Stomach (tissue), 9 donors: ENCODE data around the gene KDM4E. TPM values are rescaled to one million over a fixed set of nuclear protein-coding genes. Genes with fewer than 3 reads are reported as not detected.
"Not testable (repeated sequence)": the region's sequence is repeated elsewhere in the genome, so short reads cannot be mapped to it uniquely, and the experiment has no call there.

Experiments used
- DNase-seq, 2 donors: peaks; one replicate each; pipeline versions ENCODE4 v3.0.0 to v3.0.0-alpha.2; 2013 to 2019
- H3K27ac ChIP-seq, 5 donors: fragments of 200-600 bp in 4 of 5; sonication (generic) in 4 of 5; one replicate each; pipeline ENCODE4 v1.5.1; 2013 to 2019; ENCODE audit warnings: mild to moderate bottlenecking in 1 of 5, moderate library complexity in 1 of 5
- H3K27me3 ChIP-seq, 3 donors: fragments of 200-600 bp; sonication (generic); one replicate each; pipeline ENCODE4 v1.5.1; 2017 to 2019; ENCODE audit warnings: mixed run types in 1 of 3
- H3K36me3 ChIP-seq, 4 donors: fragments of 200-600 bp; sonication (generic); 1 replicate in 3 of 4; 2 replicates in 1 of 4; pipeline ENCODE4 v1.5.1; 2016 to 2019
- H3K4me1 ChIP-seq, 4 donors: fragments of 200-600 bp; sonication (generic); one replicate each; pipeline ENCODE4 v1.5.1; 2016 to 2019
- H3K4me3 ChIP-seq, 4 donors: fragments of 200-600 bp; sonication (generic) in 3 of 4; one replicate each; pipeline ENCODE4 v1.5.1; 2016 to 2019; ENCODE audit warnings: mild to moderate bottlenecking in 1 of 4
- H3K9me3 ChIP-seq, 4 donors: fragments of 200-600 bp; sonication (generic); one replicate each; pipeline ENCODE4 v1.5.1; 2016 to 2019
- EP300 ChIP-seq: sonication (generic); formaldehyde crosslinking; IDR thresholded peaks from one replicate; pipeline ENCODE4 v1.6.1; 2017; ENCODE audit warnings: antibody characterized with exemption
- POLR2A ChIP-seq, 4 donors: fragments of 450-650 bp; IDR thresholded peaks; one replicate each; pipeline ENCODE4 v1.6.1; 2016; ENCODE audit warnings: antibody characterized with exemption in 4 of 4, control low read depth in 2 of 4, mild to moderate bottlenecking in 1 of 4, moderate library complexity in 1 of 4
- POLR2AphosphoS5 ChIP-seq, 3 donors: sonication (generic); formaldehyde crosslinking; IDR thresholded peaks; one replicate each; pipeline ENCODE4 v1.6.1; 2016; ENCODE audit warnings: antibody characterized with exemption in 3 of 3
- WGBS, 5 donors: extraction: QIAGEN DNeasy Blood & Tissue Kit in 3 of 5; methylation state at CpG; one replicate each; pipeline versions ENCODE4 v1.1.5 to v1.1.7; 2013 to 2018; 5-methylcytosine and 5-hydroxymethylcytosine counted together
- intact Hi-C: fragments of 100-400 bp; cut with DNase I; formaldehyde crosslinking; loops from one replicate; pipeline ENCODE4 v1.15.1; 2023; ENCODE audit warnings: low total_unique reads
- polyA plus RNA-seq, 3 donors: library from polyadenylated mRNA; stranded (reverse); fragments of 200-250 nt; gene quantifications; one replicate each; pipeline ENCODE4 v1.2.3, GENCODE V29; 2013
- total RNA-seq, 5 donors: library from RNA; depleted of rRNA; stranded (reverse); fragments of >200 nt; gene quantifications; one replicate each; pipeline versions ENCODE4 v1.1.0 to v1.2.3, GENCODE V29; 2014 to 2016
- TF ChIP-seq, protein P1 (sequence below), 7 experiments: fragments of 450-650 bp in 4 of 7; fragments of 200-600 bp in 3 of 7; sonication (generic) in 3 of 7; IDR thresholded peaks; one replicate each; pipeline ENCODE4 v1.5.1; 2016 to 2019; ENCODE audit warnings: antibody characterized with exemption in 7 of 7, control low read depth in 2 of 7, mild to moderate bottlenecking in 1 of 7
- donor health status: healthy with polysubstance abuse.
- donor health status: Bipolar disorder and iron deficiency.
- donor health status: healthy.

The KDM4E gene
- total and polyA plus RNA-seq, 8 donors = not detected

DNA sequence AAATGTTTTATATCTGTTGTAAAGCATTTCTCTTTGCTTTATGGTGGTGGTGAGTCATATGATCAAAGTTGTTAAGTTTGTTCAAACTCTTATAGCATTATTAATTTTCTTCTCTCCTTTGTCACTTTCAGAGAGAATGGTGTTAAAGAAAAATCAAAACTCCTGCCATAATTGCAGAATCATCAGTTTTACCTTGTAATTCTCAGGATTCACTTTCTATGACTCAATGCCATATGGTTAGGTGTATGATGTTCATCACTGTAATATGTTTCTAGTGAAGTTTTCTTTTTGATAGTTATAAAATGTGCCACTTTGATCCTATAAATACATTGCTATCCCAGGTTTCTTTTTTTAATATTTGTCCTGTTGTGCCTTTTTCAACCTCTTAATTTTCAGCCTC is 13.7 kb upstream of the KDM4E start:
- H3K27ac ChIP-seq = no peak overlapping the region
- no peaks in the 10 kb centered on the region for H3K4me1 ChIP-seq
- no peak overlapping the region for H3K4me3 ChIP-seq
- no peak for TF ChIP-seq EP300
- H3K27me3 ChIP-seq = peaks cover 0 to 9% (median 0%) of the 10 kb centered on the region in 3 donors
- no peaks in the 10 kb centered on the region for H3K36me3 ChIP-seq
- intact Hi-C loops = no loop called here
- H3K9me3 ChIP-seq = no peaks in the 10 kb centered on the region
- DNase-seq = no peak

- H3K4me3 ChIP-seq = no peak overlapping the region
- TF ChIP-seq POLR2A (IDR thresholded peaks at IDR 0.05) = no peak
- no peak for TF ChIP-seq POLR2AphosphoS5 (IDR thresholded peaks at IDR 0.05)
- TF ChIP-seq, protein P1, sequence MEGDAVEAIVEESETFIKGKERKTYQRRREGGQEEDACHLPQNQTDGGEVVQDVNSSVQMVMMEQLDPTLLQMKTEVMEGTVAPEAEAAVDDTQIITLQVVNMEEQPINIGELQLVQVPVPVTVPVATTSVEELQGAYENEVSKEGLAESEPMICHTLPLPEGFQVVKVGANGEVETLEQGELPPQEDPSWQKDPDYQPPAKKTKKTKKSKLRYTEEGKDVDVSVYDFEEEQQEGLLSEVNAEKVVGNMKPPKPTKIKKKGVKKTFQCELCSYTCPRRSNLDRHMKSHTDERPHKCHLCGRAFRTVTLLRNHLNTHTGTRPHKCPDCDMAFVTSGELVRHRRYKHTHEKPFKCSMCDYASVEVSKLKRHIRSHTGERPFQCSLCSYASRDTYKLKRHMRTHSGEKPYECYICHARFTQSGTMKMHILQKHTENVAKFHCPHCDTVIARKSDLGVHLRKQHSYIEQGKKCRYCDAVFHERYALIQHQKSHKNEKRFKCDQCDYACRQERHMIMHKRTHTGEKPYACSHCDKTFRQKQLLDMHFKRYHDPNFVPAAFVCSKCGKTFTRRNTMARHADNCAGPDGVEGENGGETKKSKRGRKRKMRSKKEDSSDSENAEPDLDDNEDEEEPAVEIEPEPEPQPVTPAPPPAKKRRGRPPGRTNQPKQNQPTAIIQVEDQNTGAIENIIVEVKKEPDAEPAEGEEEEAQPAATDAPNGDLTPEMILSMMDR (IDR thresholded peaks at IDR 0.05) = no peak
- TF ChIP-seq EP300 = no peak
- H3K36me3 ChIP-seq = no peaks in the 10 kb centered on the region
- 84 to 92% (median 90%) methylated on average over 11 to 12 of the region's 12 CpGs for WGBS, 5 donors
- H3K4me1 ChIP-seq = no peaks in the 10 kb centered on the region
- peaks cover 0 to 9% (median 0%) of the 10 kb centered on the region in 3 donors for H3K27me3 ChIP-seq
- no peak overlapping the region for H3K27ac ChIP-seq
- H3K9me3 ChIP-seq = no peaks in the 10 kb centered on the region
- intact Hi-C loops = no loop called here
- no peak for DNase-seq
These were observed 10.8 kb upstream of the KDM4E start for GRCh38 chr11:95014184-95014821.

- no peak for DNase-seq
- Histone ChIP-seq H3K9me3 (no peaks in the 10 kb centered on the region), H3K4me1 (no peaks in the 10 kb centered on the region), H3K27me3 (peaks cover 0 to 9% (median 0%) of the 10 kb centered on the region in 3 donors), H3K4me3 (no peak overlapping the region), H3K36me3 (no peaks in the 10 kb centered on the region), H3K27ac (no peak overlapping the region)
- TF ChIP-seq EP300 = no peak
- TF ChIP-seq, protein P1 (IDR thresholded peaks at IDR 0.05) = no peak
- no peak for TF ChIP-seq POLR2A (IDR thresholded peaks at IDR 0.05)
- no peak for TF ChIP-seq POLR2AphosphoS5 (IDR thresholded peaks at IDR 0.05)
- intact Hi-C loops = no loop called here
- 27 to 59% (median 32%) methylated on average over 2 of the region's 2 CpGs for WGBS, 5 donors
These were observed 8.9 kb upstream of the KDM4E start for GRCh38 chr11:95016139-95016538.

- H3K27me3 ChIP-seq, DNase-seq, H3K4me3 ChIP-seq, H3K36me3 ChIP-seq, intact Hi-C loops, H3K4me1 ChIP-seq, H3K9me3 ChIP-seq, H3K27ac ChIP-seq: not testable (repeated sequence)
- WGBS, 5 donors = 77 to 80% (median 78%) methylated on average over 5 of the region's 5 CpGs
These were observed 3.6 kb upstream of the KDM4E start for GRCh38 chr11:95021468-95021867.

GRCh38 chr11:95025594-95025993 is 536 bp downstream of the KDM4E start:
- 82 to 90% (median 87%) methylated on average over 6 to 9 of the region's 9 CpGs for WGBS, 5 donors
- H3K4me3 ChIP-seq, H3K4me1 ChIP-seq, H3K27me3 ChIP-seq, DNase-seq, H3K36me3 ChIP-seq, H3K9me3 ChIP-seq, H3K27ac ChIP-seq, intact Hi-C loops: not testable (repeated sequence)

- Histone ChIP-seq H3K4me1 (no peaks in the 10 kb centered on the region), H3K4me3 (no peak overlapping the region), H3K27ac (no peak overlapping the region), H3K9me3 (no peaks in the 10 kb centered on the region), H3K36me3 (no peaks in the 10 kb centered on the region), H3K27me3 (no peaks in the 10 kb centered on the region)
- intact Hi-C loops = no loop called here
- TF ChIP-seq POLR2AphosphoS5 (IDR thresholded peaks at IDR 0.05) (no peak), POLR2A (IDR thresholded peaks at IDR 0.05) (no peak), EP300 (no peak)
- TF ChIP-seq, protein P1 (IDR thresholded peaks at IDR 0.05) = no peak
- 75 to 91% (median 90%) methylated on average over 3 of the region's 3 CpGs for WGBS, 5 donors
- no peak for DNase-seq
These were observed 3.3 kb downstream of the KDM4E start for GRCh38 chr11:95028357-95028756.
